COLO829 (cell line): ENCODE data around the gene SLC22A17.
"Not testable (repeated sequence)": the region's sequence is repeated elsewhere in the genome, so short reads cannot be mapped to it uniquely, and the experiment has no call there.

Experiments used
- DNase-seq: peaks from one replicate; pipeline ENCODE4 v3.0.0; 2012; ENCODE audit warnings: low spot score

SLC22A17 gene

GRCh38 chr14:23352506-23353432 lies at the start of gene SLC22A17:
Gene SLC22A17, minus strand, starts transcription at chr14:23352887.
- DNase-seq = peak; percentile 47

GRCh38 chr14:23401291-23401690 lies 48.6 kb upstream of the SLC22A17 start:
- DNase-seq = no peak

GRCh38 chr14:23400496-23401149 lies 47.9 kb upstream of the SLC22A17 start:
- not testable (repeated sequence) for DNase-seq

- DNase-seq = no peak
These were observed 46.9 kb upstream of the SLC22A17 start for GRCh38 chr14:23399591-23399990.

GRCh38 chr14:23399136-23399535 lies 46.4 kb upstream of the SLC22A17 start:
- DNase-seq = no peak

- no peak for DNase-seq
These were observed 45.7 kb upstream of the SLC22A17 start for GRCh38 chr14:23398348-23398747.

- DNase-seq = no peak
These were observed 44.2 kb upstream of the SLC22A17 start for GRCh38 chr14:23396781-23397407.

- DNase-seq = no peak
These were observed 43.4 kb upstream of the SLC22A17 start for GRCh38 chr14:23396126-23396525.

- no peak for DNase-seq
These were observed 39.9 kb upstream of the SLC22A17 start for GRCh38 chr14:23392613-23393012.

- not testable (repeated sequence) for DNase-seq
These were observed 37.2 kb upstream of the SLC22A17 start for GRCh38 chr14:23389871-23390270.

- DNase-seq = no peak
These were observed 36.7 kb upstream of the SLC22A17 start for GRCh38 chr14:23389396-23389795.

- no peak for DNase-seq
These were observed 36.3 kb upstream of the SLC22A17 start for GRCh38 chr14:23388996-23389395.

- no peak for DNase-seq
These were observed 35.5 kb upstream of the SLC22A17 start for GRCh38 chr14:23387916-23388882.

- no peak for DNase-seq
These were observed 34.3 kb upstream of the SLC22A17 start for GRCh38 chr14:23386999-23387398.

- DNase-seq = not testable (repeated sequence)
These were observed 33.6 kb upstream of the SLC22A17 start for GRCh38 chr14:23386266-23386657.

GRCh38 chr14:23385642-23386265 lies 33.1 kb upstream of the SLC22A17 start:
- no peak for DNase-seq

GRCh38 chr14:23385244-23385641 lies 32.6 kb upstream of the SLC22A17 start:
- no peak for DNase-seq

- DNase-seq = no peak
These were observed 31.8 kb upstream of the SLC22A17 start for GRCh38 chr14:23384364-23385080.

GRCh38 chr14:23382731-23383440 lies 30.2 kb upstream of the SLC22A17 start:
- DNase-seq = no peak

- DNase-seq = no peak
These were observed 29.6 kb upstream of the SLC22A17 start for GRCh38 chr14:23382276-23382675.
